ENCODE measurements around the gene IL18RAP. TPM values are rescaled to one million over a fixed set of nuclear protein-coding genes. Genes with fewer than 3 reads are reported as not detected.

The IL18RAP gene
- total and polyA plus RNA-seq, 9 donors = 0.10 to 0.77 (median 0.33) TPM

DNA sequence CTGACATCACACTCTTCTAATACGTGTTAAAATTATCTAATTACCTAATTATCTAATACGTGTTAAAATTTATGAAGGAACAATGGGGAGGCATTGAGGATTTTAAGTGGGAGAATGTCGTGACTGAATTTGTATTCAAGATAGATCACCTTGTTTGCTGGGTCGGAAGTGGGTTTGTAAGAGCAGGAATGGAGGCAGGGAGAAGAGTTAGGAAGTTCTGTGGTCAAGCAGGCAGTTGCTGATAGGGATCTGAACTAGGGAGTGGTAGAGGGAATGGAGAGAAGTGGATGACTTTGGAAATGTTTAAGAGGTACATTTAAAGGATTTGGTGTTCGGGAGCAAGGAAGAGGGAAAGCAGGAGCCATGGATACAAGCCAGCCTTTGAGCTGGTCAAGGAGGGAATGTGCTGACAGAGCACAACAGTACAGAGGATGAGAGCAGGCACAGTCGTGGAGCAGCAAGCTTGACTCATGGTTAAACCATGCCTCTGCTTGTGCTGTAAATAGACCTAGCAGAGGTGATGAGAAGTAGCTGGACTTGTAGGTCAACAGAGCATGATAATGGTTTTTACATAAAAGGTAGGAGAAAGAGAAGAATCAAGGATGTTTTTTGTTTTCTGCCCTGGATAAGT is 16.2 kb downstream of the IL18RAP start:
- 46 to 56% (median 47%) methylated on average over 6 of the region's 6 CpGs for WGBS, 3 donors
- intact Hi-C loops (cut with DNase I) = no loop called here
- DNase-seq = no peak
- TF ChIP-seq EP300 (IDR thresholded peaks at IDR 0.05) = no peak
- no peak for TF ChIP-seq POLR2A (IDR thresholded peaks at IDR 0.05)
- TF ChIP-seq, protein P1, sequence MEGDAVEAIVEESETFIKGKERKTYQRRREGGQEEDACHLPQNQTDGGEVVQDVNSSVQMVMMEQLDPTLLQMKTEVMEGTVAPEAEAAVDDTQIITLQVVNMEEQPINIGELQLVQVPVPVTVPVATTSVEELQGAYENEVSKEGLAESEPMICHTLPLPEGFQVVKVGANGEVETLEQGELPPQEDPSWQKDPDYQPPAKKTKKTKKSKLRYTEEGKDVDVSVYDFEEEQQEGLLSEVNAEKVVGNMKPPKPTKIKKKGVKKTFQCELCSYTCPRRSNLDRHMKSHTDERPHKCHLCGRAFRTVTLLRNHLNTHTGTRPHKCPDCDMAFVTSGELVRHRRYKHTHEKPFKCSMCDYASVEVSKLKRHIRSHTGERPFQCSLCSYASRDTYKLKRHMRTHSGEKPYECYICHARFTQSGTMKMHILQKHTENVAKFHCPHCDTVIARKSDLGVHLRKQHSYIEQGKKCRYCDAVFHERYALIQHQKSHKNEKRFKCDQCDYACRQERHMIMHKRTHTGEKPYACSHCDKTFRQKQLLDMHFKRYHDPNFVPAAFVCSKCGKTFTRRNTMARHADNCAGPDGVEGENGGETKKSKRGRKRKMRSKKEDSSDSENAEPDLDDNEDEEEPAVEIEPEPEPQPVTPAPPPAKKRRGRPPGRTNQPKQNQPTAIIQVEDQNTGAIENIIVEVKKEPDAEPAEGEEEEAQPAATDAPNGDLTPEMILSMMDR (IDR thresholded peaks at IDR 0.05) = no peak
- no peaks in the 10 kb centered on the region for H3K27me3 ChIP-seq
- no peaks in the 10 kb centered on the region for H3K4me1 ChIP-seq (ENCODE audit: insufficient read depth)
- H3K36me3 ChIP-seq = no peaks in the 10 kb centered on the region
- H3K4me3 ChIP-seq = no peak overlapping the region
- H3K9me3 ChIP-seq = no peaks in the 10 kb centered on the region
- no peak overlapping the region for H3K27ac ChIP-seq

DNA sequence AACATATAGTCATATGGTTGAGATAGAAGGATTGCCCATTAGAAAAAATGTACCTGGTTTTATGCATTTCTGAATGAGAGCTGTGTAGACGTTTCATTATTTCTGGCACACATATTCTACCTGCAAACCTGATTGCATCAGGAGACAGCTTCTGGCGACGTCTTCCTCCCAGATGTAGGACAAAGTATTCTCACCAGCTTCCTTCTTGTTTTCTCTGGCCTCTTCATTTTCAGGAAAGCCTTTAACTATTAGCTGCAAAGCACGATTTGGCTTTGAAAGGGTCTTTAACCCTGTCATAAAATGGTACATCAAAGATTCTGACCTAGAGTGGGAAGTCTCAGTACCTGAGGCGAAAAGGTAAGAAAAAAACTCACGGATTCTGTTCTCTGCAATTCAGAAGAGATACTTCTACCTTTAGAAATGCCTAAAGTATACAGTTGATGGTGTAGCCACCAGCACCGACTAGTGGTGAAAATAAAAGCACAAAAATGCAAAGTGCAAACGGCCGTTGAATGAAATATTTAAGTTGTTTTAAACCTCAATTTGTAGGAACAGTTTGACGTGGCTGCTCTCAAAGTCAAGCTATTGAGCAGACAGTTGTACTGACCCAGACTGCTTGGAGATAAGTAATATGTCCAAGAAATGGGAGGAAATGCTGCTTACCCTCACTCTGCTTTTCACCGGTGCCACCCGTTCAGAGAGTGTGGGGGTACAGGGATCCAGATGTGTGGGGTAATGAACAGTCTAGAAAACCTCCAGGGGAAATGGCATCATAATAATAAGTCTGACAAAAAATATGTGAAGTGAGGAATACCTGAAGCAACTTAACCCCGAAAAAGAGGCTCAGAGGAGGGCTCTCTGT is 20.2 kb downstream of the IL18RAP start:
- no peak overlapping the region for H3K27ac ChIP-seq
- H3K27me3 ChIP-seq = no peaks in the 10 kb centered on the region
- 25 to 31% (median 28%) methylated on average over 13 of the region's 13 CpGs for WGBS, 3 donors
- DNase-seq = no peak
- no peaks in the 10 kb centered on the region for H3K36me3 ChIP-seq
- no peak overlapping the region for H3K4me3 ChIP-seq
- TF ChIP-seq, protein P1 (IDR thresholded peaks at IDR 0.05) = peak in 1 of 3 donors; percentile 12
- TF ChIP-seq EP300 (IDR thresholded peaks at IDR 0.05) = no peak
- no peaks in the 10 kb centered on the region for H3K9me3 ChIP-seq
- intact Hi-C loops (cut with DNase I) = no loop called here
- H3K4me1 ChIP-seq (ENCODE audit: insufficient read depth) = no peaks in the 10 kb centered on the region

DNA sequence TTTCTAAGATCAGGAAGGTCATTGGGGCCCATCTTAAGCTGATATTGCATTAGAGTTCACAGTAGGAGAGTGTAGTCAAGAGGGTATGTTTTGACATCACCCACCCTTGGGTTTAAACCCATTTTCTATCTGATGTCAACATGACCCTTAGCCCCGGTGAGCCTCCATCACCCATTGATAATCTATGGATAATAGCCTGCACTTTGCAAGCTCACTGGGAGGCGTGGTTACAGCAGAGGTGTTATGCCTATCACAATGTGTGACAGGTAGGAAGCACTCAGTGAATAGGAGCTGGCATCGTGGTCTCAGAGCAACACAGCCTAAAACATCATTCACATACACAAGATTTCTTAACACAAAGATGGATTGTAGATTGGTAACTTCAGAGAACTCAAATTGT is 21.3 kb downstream of the IL18RAP start:
- H3K27me3 ChIP-seq = no peaks in the 10 kb centered on the region
- H3K27ac ChIP-seq = no peak overlapping the region
- no peaks in the 10 kb centered on the region for H3K36me3 ChIP-seq
- H3K4me3 ChIP-seq = no peak overlapping the region
- intact Hi-C loops (cut with DNase I) = no loop called here
- H3K4me1 ChIP-seq (ENCODE audit: insufficient read depth) = no peaks in the 10 kb centered on the region
- H3K9me3 ChIP-seq = no peaks in the 10 kb centered on the region
- TF ChIP-seq EP300 (IDR thresholded peaks at IDR 0.05) = no peak
- no peak for TF ChIP-seq POLR2A (IDR thresholded peaks at IDR 0.05)
- TF ChIP-seq, protein P1 (IDR thresholded peaks at IDR 0.05) = no peak
- DNase-seq = no peak
- WGBS, 3 donors = 67 to 80% (median 78%) methylated on average over 3 of the region's 3 CpGs

DNA sequence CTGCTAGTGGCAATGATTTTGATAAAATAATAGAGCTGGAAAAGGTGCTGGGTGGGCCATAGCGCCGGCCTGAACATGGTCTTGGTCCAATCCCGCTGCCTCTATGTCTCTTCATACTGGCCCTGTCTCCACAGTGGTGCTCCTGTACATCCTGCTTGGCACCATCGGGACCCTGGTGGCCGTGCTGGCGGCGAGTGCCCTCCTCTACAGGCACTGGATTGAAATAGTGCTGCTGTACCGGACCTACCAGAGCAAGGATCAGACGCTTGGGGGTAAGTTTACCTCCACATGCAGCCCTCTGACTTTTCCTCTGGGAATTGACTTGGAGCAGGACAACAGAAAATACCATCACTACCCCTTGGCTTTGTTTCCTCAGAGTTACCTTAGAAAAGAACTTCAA is 24.0 kb downstream of the IL18RAP start:
- Histone ChIP-seq H3K27ac (no peak overlapping the region), H3K4me1 (ENCODE audit: insufficient read depth) (no peaks in the 10 kb centered on the region), H3K9me3 (no peaks in the 10 kb centered on the region), H3K36me3 (no peaks in the 10 kb centered on the region), H3K4me3 (no peak overlapping the region), H3K27me3 (no peaks in the 10 kb centered on the region)
- no peak for DNase-seq
- 86 to 95% (median 89%) methylated on average over 9 of the region's 9 CpGs for WGBS, 3 donors
- intact Hi-C loops (cut with DNase I) = no loop called here
- TF ChIP-seq POLR2A (IDR thresholded peaks at IDR 0.05) = no peak
- TF ChIP-seq EP300 (IDR thresholded peaks at IDR 0.05) = no peak
- TF ChIP-seq, protein P1 (IDR thresholded peaks at IDR 0.05) = no peak
